ENCODE data around the gene ANKRD30A.

DNA sequence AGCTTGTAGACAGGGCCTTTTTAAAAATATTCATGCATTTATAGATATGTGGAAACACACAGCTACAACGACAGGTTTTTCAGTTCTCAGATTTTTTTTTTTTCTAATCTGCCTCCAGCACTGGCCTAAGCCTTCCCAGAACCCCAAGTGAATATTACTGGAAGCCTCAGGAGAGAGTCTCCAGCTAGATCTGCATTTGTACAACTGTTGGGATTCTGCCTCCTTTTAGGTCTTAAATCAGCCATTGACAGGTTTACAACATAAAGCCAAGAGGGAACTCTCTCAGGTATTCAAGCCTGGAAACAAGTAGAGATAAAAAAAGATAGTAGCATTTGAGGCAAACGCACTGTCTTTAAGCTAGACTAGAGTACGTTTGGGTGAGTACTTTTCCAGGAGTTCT lies 275.8 kb downstream of the ANKRD30A start:
- TF ChIP-seq, protein P1, sequence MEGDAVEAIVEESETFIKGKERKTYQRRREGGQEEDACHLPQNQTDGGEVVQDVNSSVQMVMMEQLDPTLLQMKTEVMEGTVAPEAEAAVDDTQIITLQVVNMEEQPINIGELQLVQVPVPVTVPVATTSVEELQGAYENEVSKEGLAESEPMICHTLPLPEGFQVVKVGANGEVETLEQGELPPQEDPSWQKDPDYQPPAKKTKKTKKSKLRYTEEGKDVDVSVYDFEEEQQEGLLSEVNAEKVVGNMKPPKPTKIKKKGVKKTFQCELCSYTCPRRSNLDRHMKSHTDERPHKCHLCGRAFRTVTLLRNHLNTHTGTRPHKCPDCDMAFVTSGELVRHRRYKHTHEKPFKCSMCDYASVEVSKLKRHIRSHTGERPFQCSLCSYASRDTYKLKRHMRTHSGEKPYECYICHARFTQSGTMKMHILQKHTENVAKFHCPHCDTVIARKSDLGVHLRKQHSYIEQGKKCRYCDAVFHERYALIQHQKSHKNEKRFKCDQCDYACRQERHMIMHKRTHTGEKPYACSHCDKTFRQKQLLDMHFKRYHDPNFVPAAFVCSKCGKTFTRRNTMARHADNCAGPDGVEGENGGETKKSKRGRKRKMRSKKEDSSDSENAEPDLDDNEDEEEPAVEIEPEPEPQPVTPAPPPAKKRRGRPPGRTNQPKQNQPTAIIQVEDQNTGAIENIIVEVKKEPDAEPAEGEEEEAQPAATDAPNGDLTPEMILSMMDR (conservative IDR thresholded peaks at IDR 0.05; ENCODE audit: low read depth in 2 of 2), result no peak
- TF ChIP-seq, protein P2, sequence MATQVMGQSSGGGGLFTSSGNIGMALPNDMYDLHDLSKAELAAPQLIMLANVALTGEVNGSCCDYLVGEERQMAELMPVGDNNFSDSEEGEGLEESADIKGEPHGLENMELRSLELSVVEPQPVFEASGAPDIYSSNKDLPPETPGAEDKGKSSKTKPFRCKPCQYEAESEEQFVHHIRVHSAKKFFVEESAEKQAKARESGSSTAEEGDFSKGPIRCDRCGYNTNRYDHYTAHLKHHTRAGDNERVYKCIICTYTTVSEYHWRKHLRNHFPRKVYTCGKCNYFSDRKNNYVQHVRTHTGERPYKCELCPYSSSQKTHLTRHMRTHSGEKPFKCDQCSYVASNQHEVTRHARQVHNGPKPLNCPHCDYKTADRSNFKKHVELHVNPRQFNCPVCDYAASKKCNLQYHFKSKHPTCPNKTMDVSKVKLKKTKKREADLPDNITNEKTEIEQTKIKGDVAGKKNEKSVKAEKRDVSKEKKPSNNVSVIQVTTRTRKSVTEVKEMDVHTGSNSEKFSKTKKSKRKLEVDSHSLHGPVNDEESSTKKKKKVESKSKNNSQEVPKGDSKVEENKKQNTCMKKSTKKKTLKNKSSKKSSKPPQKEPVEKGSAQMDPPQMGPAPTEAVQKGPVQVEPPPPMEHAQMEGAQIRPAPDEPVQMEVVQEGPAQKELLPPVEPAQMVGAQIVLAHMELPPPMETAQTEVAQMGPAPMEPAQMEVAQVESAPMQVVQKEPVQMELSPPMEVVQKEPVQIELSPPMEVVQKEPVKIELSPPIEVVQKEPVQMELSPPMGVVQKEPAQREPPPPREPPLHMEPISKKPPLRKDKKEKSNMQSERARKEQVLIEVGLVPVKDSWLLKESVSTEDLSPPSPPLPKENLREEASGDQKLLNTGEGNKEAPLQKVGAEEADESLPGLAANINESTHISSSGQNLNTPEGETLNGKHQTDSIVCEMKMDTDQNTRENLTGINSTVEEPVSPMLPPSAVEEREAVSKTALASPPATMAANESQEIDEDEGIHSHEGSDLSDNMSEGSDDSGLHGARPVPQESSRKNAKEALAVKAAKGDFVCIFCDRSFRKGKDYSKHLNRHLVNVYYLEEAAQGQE (IDR thresholded peaks at IDR 0.05; ENCODE audit: unreplicated experiment), result no peak
- TF ChIP-seq JUNB (IDR thresholded peaks at IDR 0.05; ENCODE audit: unreplicated experiment) (no peak), EZH2 (IDR thresholded peaks at IDR 0.05; ENCODE audit: low read depth, unreplicated experiment) (no peak), STAT1 (IDR thresholded peaks at IDR 0.05; ENCODE audit: unreplicated experiment) (no peak), POLR2AphosphoS5 (IDR thresholded peaks at IDR 0.05; ENCODE audit: low read depth) (no peak), NANOG (IDR thresholded peaks at IDR 0.05; ENCODE audit: borderline replicate concordance) (no peak), EZH2phosphoT487 (IDR thresholded peaks at IDR 0.05; ENCODE audit: unreplicated experiment) (no peak), CREB1 (CRISPR knock-in tag; IDR thresholded peaks at IDR 0.05; ENCODE audit: low read depth) (no peak)
- TF ChIP-seq, protein P3, sequence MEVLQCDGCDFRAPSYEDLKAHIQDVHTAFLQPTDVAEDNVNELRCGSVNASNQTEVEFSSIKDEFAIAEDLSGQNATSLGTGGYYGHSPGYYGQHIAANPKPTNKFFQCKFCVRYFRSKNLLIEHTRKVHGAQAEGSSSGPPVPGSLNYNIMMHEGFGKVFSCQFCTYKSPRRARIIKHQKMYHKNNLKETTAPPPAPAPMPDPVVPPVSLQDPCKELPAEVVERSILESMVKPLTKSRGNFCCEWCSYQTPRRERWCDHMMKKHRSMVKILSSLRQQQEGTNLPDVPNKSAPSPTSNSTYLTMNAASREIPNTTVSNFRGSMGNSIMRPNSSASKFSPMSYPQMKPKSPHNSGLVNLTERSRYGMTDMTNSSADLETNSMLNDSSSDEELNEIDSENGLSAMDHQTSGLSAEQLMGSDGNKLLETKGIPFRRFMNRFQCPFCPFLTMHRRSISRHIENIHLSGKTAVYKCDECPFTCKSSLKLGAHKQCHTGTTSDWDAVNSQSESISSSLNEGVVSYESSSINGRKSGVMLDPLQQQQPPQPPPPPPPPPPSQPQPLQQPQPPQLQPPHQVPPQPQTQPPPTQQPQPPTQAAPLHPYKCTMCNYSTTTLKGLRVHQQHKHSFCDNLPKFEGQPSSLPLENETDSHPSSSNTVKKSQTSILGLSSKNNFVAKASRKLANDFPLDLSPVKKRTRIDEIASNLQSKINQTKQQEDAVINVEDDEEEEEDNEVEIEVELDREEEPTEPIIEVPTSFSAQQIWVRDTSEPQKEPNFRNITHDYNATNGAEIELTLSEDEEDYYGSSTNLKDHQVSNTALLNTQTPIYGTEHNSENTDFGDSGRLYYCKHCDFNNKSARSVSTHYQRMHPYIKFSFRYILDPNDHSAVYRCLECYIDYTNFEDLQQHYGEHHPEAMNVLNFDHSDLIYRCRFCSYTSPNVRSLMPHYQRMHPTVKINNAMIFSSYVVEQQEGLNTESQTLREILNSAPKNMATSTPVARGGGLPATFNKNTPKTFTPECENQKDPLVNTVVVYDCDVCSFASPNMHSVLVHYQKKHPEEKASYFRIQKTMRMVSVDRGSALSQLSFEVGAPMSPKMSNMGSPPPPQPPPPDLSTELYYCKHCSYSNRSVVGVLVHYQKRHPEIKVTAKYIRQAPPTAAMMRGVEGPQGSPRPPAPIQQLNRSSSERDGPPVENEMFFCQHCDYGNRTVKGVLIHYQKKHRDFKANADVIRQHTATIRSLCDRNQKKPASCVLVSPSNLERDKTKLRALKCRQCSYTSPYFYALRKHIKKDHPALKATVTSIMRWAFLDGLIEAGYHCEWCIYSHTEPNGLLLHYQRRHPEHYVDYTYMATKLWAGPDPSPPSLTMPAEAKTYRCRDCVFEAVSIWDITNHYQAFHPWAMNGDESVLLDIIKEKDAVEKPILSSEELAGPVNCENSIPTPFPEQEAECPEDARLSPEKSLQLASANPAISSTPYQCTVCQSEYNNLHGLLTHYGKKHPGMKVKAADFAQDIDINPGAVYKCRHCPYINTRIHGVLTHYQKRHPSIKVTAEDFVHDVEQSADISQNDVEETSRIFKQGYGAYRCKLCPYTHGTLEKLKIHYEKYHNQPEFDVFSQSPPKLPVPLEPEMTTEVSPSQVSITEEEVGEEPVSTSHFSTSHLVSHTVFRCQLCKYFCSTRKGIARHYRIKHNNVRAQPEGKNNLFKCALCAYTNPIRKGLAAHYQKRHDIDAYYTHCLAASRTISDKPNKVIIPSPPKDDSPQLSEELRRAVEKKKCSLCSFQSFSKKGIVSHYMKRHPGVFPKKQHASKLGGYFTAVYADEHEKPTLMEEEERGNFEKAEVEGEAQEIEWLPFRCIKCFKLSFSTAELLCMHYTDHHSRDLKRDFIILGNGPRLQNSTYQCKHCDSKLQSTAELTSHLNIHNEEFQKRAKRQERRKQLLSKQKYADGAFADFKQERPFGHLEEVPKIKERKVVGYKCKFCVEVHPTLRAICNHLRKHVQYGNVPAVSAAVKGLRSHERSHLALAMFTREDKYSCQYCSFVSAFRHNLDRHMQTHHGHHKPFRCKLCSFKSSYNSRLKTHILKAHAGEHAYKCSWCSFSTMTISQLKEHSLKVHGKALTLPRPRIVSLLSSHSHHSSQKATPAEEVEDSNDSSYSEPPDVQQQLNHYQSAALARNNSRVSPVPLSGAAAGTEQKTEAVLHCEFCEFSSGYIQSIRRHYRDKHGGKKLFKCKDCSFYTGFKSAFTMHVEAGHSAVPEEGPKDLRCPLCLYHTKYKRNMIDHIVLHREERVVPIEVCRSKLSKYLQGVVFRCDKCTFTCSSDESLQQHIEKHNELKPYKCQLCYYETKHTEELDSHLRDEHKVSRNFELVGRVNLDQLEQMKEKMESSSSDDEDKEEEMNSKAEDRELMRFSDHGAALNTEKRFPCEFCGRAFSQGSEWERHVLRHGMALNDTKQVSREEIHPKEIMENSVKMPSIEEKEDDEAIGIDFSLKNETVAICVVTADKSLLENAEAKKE (CRISPR knock-in tag; IDR thresholded peaks at IDR 0.05), result no peak
- TF ChIP-seq, protein P4, sequence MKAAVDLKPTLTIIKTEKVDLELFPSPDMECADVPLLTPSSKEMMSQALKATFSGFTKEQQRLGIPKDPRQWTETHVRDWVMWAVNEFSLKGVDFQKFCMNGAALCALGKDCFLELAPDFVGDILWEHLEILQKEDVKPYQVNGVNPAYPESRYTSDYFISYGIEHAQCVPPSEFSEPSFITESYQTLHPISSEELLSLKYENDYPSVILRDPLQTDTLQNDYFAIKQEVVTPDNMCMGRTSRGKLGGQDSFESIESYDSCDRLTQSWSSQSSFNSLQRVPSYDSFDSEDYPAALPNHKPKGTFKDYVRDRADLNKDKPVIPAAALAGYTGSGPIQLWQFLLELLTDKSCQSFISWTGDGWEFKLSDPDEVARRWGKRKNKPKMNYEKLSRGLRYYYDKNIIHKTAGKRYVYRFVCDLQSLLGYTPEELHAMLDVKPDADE (IDR thresholded peaks at IDR 0.05), result no peak

Measured in GM23338 (cell line).